ENCODE data around the gene B4GALT2. TPM values are rescaled to one million over a fixed set of nuclear protein-coding genes. Genes with fewer than 3 reads are reported as not detected.
A peak's percentile ranks its signal among the peaks of the same experiment; 100 is the strongest.

The B4GALT2 gene
- total and polyA plus RNA-seq, 2 donors (not counting 1 experiment from before 2014, with no cell fraction given): 4.6 to 6.5 TPM

- TF ChIP-seq CTCF (IDR thresholded peaks at IDR 0.05): no peak
- TF ChIP-seq EZH2 (IDR thresholded peaks at IDR 0.05; ENCODE audit: borderline replicate concordance, insufficient read depth, low read depth, low read length, poor library complexity, severe bottlenecking): no peak
- Mint-ChIP-seq H3K27ac (peak overlapping the region; percentile 2), H3K9me3 (ENCODE audit: insufficient read depth) (no peaks in the 10 kb centered on the region), H3K4me3 (peak overlapping the region; percentile 93), H3K27me3 (no peaks in the 10 kb centered on the region), H3K4me1 (peaks cover 51% of the 10 kb centered on the region)
- Histone ChIP-seq H3K4me3 (ENCODE audit: control extremely low read depth in 1 of 5, extremely low read depth in 1 of 5, insufficient read depth in 1 of 5, low read depth in 2 of 5, low read length in 4 of 5) (peak overlapping the region in 1 of 5 experiments; percentile 41), H3K4me1 (ENCODE audit: control insufficient read depth in 2 of 2, insufficient read depth in 2 of 2, low read length in 2 of 2) (peaks cover 32 to 57% of the 10 kb centered on the region in 2 donors), H3K27me3 (replicated peaks in 1 of 4; ENCODE audit: control extremely low read depth in 1 of 4, control insufficient read depth in 3 of 4, insufficient read depth in 4 of 4, low read length in 3 of 4) (no peaks in the 10 kb centered on the region), H3K79me2 (ENCODE audit: control insufficient read depth, insufficient read depth, low read length) (peaks cover 10% of the 10 kb centered on the region), H4K20me1 (ENCODE audit: control insufficient read depth, insufficient read depth, low read length, poor library complexity, severe bottlenecking) (peaks cover 33% of the 10 kb centered on the region), H2AFZ (ENCODE audit: insufficient read depth, low read depth, low read length, poor library complexity, severe bottlenecking) (peak overlapping the region; percentile 77), H3K9me3 (ENCODE audit: control extremely low read depth in 1 of 3, control insufficient read depth in 2 of 3, insufficient read depth in 1 of 3, low read length in 2 of 3) (no peaks in the 10 kb centered on the region), H3K27ac (ENCODE audit: low read length in 2 of 2) (no peak overlapping the region), H3K36me3 (replicated peaks in 1 of 2; ENCODE audit: control extremely low read depth in 1 of 2, control insufficient read depth in 1 of 2, extremely low read depth in 1 of 2, insufficient read depth in 2 of 2, low read length in 1 of 2) (peaks cover 0 to 23% of the 10 kb centered on the region in 2 experiments), H3K4me2 (replicated peaks; ENCODE audit: low read depth, low read length, poor library complexity, severe bottlenecking) (peak overlapping the region; percentile 90), H3K9ac (ENCODE audit: low read length) (peak overlapping the region; percentile 63)
- no peak for ATAC-seq (ENCODE audit: low read depth)
- intact Hi-C loops (cut with micrococcal nuclease): no loop called here
- ChIA-PET CTCF (interaction anchor here (1.2 kb wide), 1 partner anchor 56 kb away, joined by 3 read pairs; no protein-coding TSS in a partner anchor), POLR2A (interaction anchor here (0.5 kb wide), 1 partner anchor 45 kb away, joined by 3 read pairs; no protein-coding TSS in a partner anchor)
- WGBS (ENCODE audit: insufficient coverage): 84% methylated on average over 10 of the region's 13 CpGs
- peak; percentile 35 for DNase-seq
Measured at GRCh38 chr1:43980255-43981134, 1.5 kb downstream of the B4GALT2 start.

- Histone ChIP-seq H3K4me3 (ENCODE audit: control extremely low read depth in 1 of 5, extremely low read depth in 1 of 5, insufficient read depth in 1 of 5, low read depth in 2 of 5, low read length in 4 of 5) (no peak overlapping the region), H3K9ac (ENCODE audit: low read length) (no peak overlapping the region), H2AFZ (ENCODE audit: insufficient read depth, low read depth, low read length, poor library complexity, severe bottlenecking) (peak overlapping the region; percentile 2), H4K20me1 (ENCODE audit: control insufficient read depth, insufficient read depth, low read length, poor library complexity, severe bottlenecking) (peaks cover 27% of the 10 kb centered on the region), H3K79me2 (ENCODE audit: control insufficient read depth, insufficient read depth, low read length) (peaks cover 4% of the 10 kb centered on the region), H3K36me3 (replicated peaks in 1 of 2; ENCODE audit: control extremely low read depth in 1 of 2, control insufficient read depth in 1 of 2, extremely low read depth in 1 of 2, insufficient read depth in 2 of 2, low read length in 1 of 2) (peaks cover 0 to 22% of the 10 kb centered on the region in 2 experiments), H3K4me2 (replicated peaks; ENCODE audit: low read depth, low read length, poor library complexity, severe bottlenecking) (peak overlapping the region; percentile 0), H3K4me1 (ENCODE audit: control insufficient read depth in 2 of 2, insufficient read depth in 2 of 2, low read length in 2 of 2) (peaks cover 26 to 51% of the 10 kb centered on the region in 2 donors), H3K27me3 (replicated peaks in 1 of 4; ENCODE audit: control extremely low read depth in 1 of 4, control insufficient read depth in 3 of 4, insufficient read depth in 4 of 4, low read length in 3 of 4) (no peaks in the 10 kb centered on the region), H3K9me3 (ENCODE audit: control extremely low read depth in 1 of 3, control insufficient read depth in 2 of 3, insufficient read depth in 1 of 3, low read length in 2 of 3) (no peaks in the 10 kb centered on the region), H3K27ac (ENCODE audit: low read length in 2 of 2) (no peak overlapping the region)
- POLR2A ChIA-PET: interaction anchor here (0.5 kb wide), 1 partner anchor 44 kb away, joined by 3 read pairs; no protein-coding TSS in a partner anchor
- Mint-ChIP-seq H3K9me3 (ENCODE audit: insufficient read depth) (no peaks in the 10 kb centered on the region), H3K27me3 (no peaks in the 10 kb centered on the region), H3K4me3 (peak overlapping the region; percentile 8), H3K27ac (peak overlapping the region; percentile 57), H3K4me1 (peaks cover 44% of the 10 kb centered on the region)
- DNase-seq (peak; percentile 37), ATAC-seq (ENCODE audit: low read depth) (no peak)
- CTCF ChIA-PET: no interaction called here
- WGBS (ENCODE audit: insufficient coverage): 59% methylated on average over 18 of the region's 20 CpGs
- intact Hi-C loops (cut with micrococcal nuclease): no loop called here
- no peak for TF ChIP-seq EZH2 (IDR thresholded peaks at IDR 0.05; ENCODE audit: borderline replicate concordance, insufficient read depth, low read depth, low read length, poor library complexity, severe bottlenecking)
- TF ChIP-seq CTCF (IDR thresholded peaks at IDR 0.05): no peak
Measured at GRCh38 chr1:43981135-43981491, 2.1 kb downstream of the B4GALT2 start.
